ENCODE measurements around the gene DLG5.

- TF ChIP-seq, protein P1, sequence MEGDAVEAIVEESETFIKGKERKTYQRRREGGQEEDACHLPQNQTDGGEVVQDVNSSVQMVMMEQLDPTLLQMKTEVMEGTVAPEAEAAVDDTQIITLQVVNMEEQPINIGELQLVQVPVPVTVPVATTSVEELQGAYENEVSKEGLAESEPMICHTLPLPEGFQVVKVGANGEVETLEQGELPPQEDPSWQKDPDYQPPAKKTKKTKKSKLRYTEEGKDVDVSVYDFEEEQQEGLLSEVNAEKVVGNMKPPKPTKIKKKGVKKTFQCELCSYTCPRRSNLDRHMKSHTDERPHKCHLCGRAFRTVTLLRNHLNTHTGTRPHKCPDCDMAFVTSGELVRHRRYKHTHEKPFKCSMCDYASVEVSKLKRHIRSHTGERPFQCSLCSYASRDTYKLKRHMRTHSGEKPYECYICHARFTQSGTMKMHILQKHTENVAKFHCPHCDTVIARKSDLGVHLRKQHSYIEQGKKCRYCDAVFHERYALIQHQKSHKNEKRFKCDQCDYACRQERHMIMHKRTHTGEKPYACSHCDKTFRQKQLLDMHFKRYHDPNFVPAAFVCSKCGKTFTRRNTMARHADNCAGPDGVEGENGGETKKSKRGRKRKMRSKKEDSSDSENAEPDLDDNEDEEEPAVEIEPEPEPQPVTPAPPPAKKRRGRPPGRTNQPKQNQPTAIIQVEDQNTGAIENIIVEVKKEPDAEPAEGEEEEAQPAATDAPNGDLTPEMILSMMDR (IDR thresholded peaks at IDR 0.05): no peak
- no peak for TF ChIP-seq POLR2A (IDR thresholded peaks at IDR 0.05)
These were observed 131.0 kb downstream of the DLG5 start for GRCh38 chr10:77795426-77796055.

Data from heart left ventricle (tissue), 13 donors.